SK-N-SH (cell line): ENCODE data around the gene ATL1. TPM values are rescaled to one million over a fixed set of nuclear protein-coding genes. Genes with fewer than 3 reads are reported as not detected.

Experiments
- CTCF ChIA-PET: fragments of 300-600, 350-600 bp; formaldehyde crosslinking; extraction: SDS; loops from one replicate; lab custom pipeline; 2021; lab: Yijun Ruan, JAX
- POLR2A ChIA-PET: fragments of 350-600 bp; sonication (Branson Sonifier 250); formaldehyde crosslinking; extraction: SDS; loops from one replicate; lab custom pipeline; 2020; ENCODE audit warnings: antibody characterized with exemption, inconsistent platforms; lab: Yijun Ruan, JAX
- DNase-seq: peaks from one replicate; pipeline ENCODE4 v3.0.0; 2012
- H2AFZ ChIP-seq: fragments of 200-600 bp; sonication (generic); 2 replicates; pipeline ENCODE4 v1.8.1; 2016; ENCODE audit warnings: antibody characterized with exemption, mild to moderate bottlenecking, low read depth
- H3F3A ChIP-seq: fragments of 200-600 bp; sonication (generic); replicated peaks from 2 replicates; pipeline ENCODE3; 2016; ENCODE audit warnings: antibody characterized with exemption, mild to moderate bottlenecking; ENCODE audit not compliant: insufficient read depth
- H3K27ac ChIP-seq, 2 experiments: fragments of 200-500 bp in 1 of 2; fragments of 200-600 bp in 1 of 2; sonication (Bioruptor generic) in 1 of 2; sonication (generic), shearing (Covaris generic) in 1 of 2; 2 replicates each; pipeline versions ENCODE4 v1.5.1 to v1.6.1; 2014 to 2016; ENCODE audit warnings: low read depth in 2 of 2, inconsistent platforms in 1 of 2, low read length in 1 of 2, mild to moderate bottlenecking in 1 of 2, mixed read lengths in 1 of 2
- H3K27me3 ChIP-seq: fragments of 200-600 bp; sonication (generic), shearing (Covaris generic); 2 replicates; pipeline ENCODE4 v1.6.1; 2016; ENCODE audit warnings: mixed run types; ENCODE audit not compliant: insufficient read depth
- H3K36me3 ChIP-seq, 2 experiments: fragments of 200-500 bp in 1 of 2; fragments of 200-600 bp in 1 of 2; sonication (Bioruptor generic) in 1 of 2; sonication (generic) in 1 of 2; replicated peaks in 1 of 2; 2 replicates each; pipeline versions ENCODE3 to v1.5.1; 2014 to 2016; ENCODE audit warnings: low read length in 1 of 2, mild to moderate bottlenecking in 1 of 2; ENCODE audit not compliant: insufficient read depth in 2 of 2, control insufficient read depth in 1 of 2
- H3K4me1 ChIP-seq, 2 experiments: fragments of 200-500 bp in 1 of 2; fragments of 200-600 bp in 1 of 2; sonication (Bioruptor generic) in 1 of 2; sonication (generic), shearing (Covaris generic) in 1 of 2; 2 replicates each; pipeline versions ENCODE4 v1.5.1 to v1.6.1; 2014 to 2016; ENCODE audit warnings: low read depth in 1 of 2, low read length in 1 of 2, mixed run types in 1 of 2; ENCODE audit not compliant: insufficient read depth in 2 of 2, control insufficient read depth in 1 of 2
- H3K4me2 ChIP-seq: fragments of 200-600 bp; sonication (generic), shearing (Covaris generic); 2 replicates; pipeline ENCODE4 v1.6.1; 2017; ENCODE audit warnings: mixed run types
- H3K4me3 ChIP-seq, 2 experiments: fragments of 200-500 bp in 1 of 2; fragments of 200-600 bp in 1 of 2; sonication (Bioruptor generic) in 1 of 2; sonication (generic), shearing (Covaris generic) in 1 of 2; 2 replicates each; pipeline versions ENCODE4 v1.5.1 to v1.8.1; 2014 to 2016; ENCODE audit warnings: low read depth in 2 of 2, inconsistent platforms in 1 of 2, low read length in 1 of 2, mild to moderate bottlenecking in 1 of 2, mixed read lengths in 1 of 2, moderate library complexity in 1 of 2
- H3K79me2 ChIP-seq: fragments of 200-600 bp; sonication (generic); 2 replicates; pipeline ENCODE4 v1.8.1; 2017; ENCODE audit warnings: mild to moderate bottlenecking; ENCODE audit not compliant: insufficient read depth
- H3K9ac ChIP-seq: fragments of 200-600 bp; sonication (generic); 2 replicates; pipeline ENCODE4 v1.6.1; 2017; ENCODE audit warnings: mixed run types
- H3K9me2 ChIP-seq: fragments of 200-600 bp; sonication (generic); 2 replicates; pipeline ENCODE4 v1.6.1; 2017; ENCODE audit warnings: mixed run types
- H3K9me3 ChIP-seq: fragments of 200-600 bp; sonication (generic); 2 replicates; pipeline ENCODE4 v1.6.1; 2017; ENCODE audit warnings: mixed run types, mild to moderate bottlenecking, moderate library complexity
- H4K20me1 ChIP-seq: fragments of 200-600 bp; sonication (generic); 2 replicates; pipeline ENCODE4 v1.6.1; 2017; ENCODE audit warnings: mild to moderate bottlenecking, mixed run types; ENCODE audit not compliant: insufficient read depth
- FOXJ3 ChIP-seq: sonication (generic); formaldehyde crosslinking; IDR thresholded peaks from 2 replicates; pipeline ENCODE4 v1.5.1; 2020; ENCODE audit warnings: mild to moderate bottlenecking, missing genetic modification reagents
- FOXM1 ChIP-seq: IDR thresholded peaks from 2 replicates; pipeline ENCODE4 v1.4.0; 2012; ENCODE audit warnings: low read depth, mild to moderate bottlenecking
- GABPA ChIP-seq: IDR thresholded peaks from 2 replicates; pipeline ENCODE4 v1.4.0; 2012; ENCODE audit warnings: low read depth, mild to moderate bottlenecking
- JUND ChIP-seq: IDR thresholded peaks from 2 replicates; pipeline ENCODE4 v1.4.0; 2012
- MXI1 ChIP-seq: IDR thresholded peaks from 2 replicates; pipeline ENCODE4 v1.6.1; 2012; ENCODE audit warnings: mild to moderate bottlenecking, low read depth, low read length, improper control_type of control experiment
- NRF1 ChIP-seq: IDR thresholded peaks from 2 replicates; pipeline ENCODE4 v1.6.1; 2012; ENCODE audit warnings: low read depth, mild to moderate bottlenecking, low read length
- RCOR1 ChIP-seq: fragments of 150-350 bp; IDR thresholded peaks from 2 replicates; pipeline ENCODE4 v1.6.1; 2017; ENCODE audit warnings: antibody characterized with exemption, low read length
- RFX5 ChIP-seq: IDR thresholded peaks from 2 replicates; pipeline ENCODE4 v1.6.1; 2012; ENCODE audit warnings: mild to moderate bottlenecking, improper control_type of control experiment, low read length
- SIN3A ChIP-seq: IDR thresholded peaks from 2 replicates; pipeline ENCODE4 v1.6.1; 2012; ENCODE audit warnings: low read depth, mild to moderate bottlenecking, low read length, moderate library complexity, borderline replicate concordance
- SMC3 ChIP-seq: IDR thresholded peaks from 2 replicates; pipeline ENCODE4 v1.6.1; 2012; ENCODE audit warnings: low read depth, low read length, improper control_type of control experiment
- YY1 ChIP-seq: IDR thresholded peaks from 2 replicates; pipeline ENCODE4 v1.4.0; 2012; ENCODE audit warnings: low read depth, mild to moderate bottlenecking
- WGBS: methylation state at CpG from one replicate; pipeline ENCODE4 v1.1.6; 2017; ENCODE audit warnings: low lambda C conversion rate; 5-methylcytosine and 5-hydroxymethylcytosine counted together
- polyA plus RNA-seq, 3 experiments: library from polyadenylated mRNA; depleted of rRNA; stranded (reverse); fragments of >200 nt; gene quantifications; 2 replicates each; pipeline ENCODE4 v1.2.3, GENCODE V29; 2012
- TF ChIP-seq, protein P1 (sequence below): fragments of 150-350 bp; IDR thresholded peaks from 2 replicates; pipeline ENCODE4 v1.6.1; 2016; ENCODE audit warnings: mild to moderate bottlenecking, low read depth, low read length
- TF ChIP-seq, protein P2 (sequence below): fragments of 200-600 bp; sonication (generic); IDR thresholded peaks from 2 replicates; pipeline ENCODE4 v1.6.1; 2017; ENCODE audit warnings: antibody characterized with exemption, mild to moderate bottlenecking, moderate library complexity
- TF ChIP-seq, protein P3 (sequence below): IDR thresholded peaks from 2 replicates; pipeline ENCODE4 v1.4.0; 2012; ENCODE audit warnings: low read depth, borderline replicate concordance

Gene ATL1
- polyA plus RNA-seq, 1 of the 3 experiments (the other 2 are of a cell fraction) = 7.3 TPM

DNA sequence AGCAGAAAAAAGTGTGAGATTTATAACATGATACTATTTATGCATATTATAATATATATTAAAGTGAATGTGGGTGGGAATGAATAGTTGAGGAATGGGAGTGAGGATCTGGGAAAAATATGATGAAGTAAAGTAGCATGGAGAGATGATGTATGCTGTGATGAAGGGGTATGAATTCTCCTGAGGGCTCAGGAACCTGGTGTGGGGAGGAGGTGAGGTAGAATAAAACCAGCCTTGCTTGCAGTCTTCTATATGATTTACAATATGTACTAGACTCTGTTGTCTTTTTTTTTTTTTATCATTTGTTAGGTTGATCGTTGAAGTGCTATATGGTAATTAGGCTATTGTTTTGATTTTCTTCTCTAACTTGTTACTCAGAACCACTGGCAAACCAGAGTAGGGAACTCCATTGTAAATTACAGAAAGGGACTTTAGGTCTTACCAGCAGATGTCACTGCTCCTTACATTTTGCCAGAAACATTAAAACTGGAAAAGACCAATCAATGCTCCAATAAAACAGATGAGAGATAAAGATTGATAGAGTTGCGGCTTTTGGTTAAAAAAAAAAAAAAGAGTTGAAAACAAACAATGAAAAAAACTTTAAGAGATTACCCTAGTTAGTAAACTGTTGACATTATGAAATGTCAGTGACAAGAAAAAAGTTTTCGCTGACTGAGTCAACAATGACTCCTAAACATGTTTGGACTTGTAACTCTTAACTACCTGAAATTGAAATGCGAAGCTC, 39.9 kb downstream of the ATL1 start (continued):
- TF ChIP-seq, protein P1, sequence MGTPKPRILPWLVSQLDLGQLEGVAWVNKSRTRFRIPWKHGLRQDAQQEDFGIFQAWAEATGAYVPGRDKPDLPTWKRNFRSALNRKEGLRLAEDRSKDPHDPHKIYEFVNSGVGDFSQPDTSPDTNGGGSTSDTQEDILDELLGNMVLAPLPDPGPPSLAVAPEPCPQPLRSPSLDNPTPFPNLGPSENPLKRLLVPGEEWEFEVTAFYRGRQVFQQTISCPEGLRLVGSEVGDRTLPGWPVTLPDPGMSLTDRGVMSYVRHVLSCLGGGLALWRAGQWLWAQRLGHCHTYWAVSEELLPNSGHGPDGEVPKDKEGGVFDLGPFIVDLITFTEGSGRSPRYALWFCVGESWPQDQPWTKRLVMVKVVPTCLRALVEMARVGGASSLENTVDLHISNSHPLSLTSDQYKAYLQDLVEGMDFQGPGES = no peak

DNA sequence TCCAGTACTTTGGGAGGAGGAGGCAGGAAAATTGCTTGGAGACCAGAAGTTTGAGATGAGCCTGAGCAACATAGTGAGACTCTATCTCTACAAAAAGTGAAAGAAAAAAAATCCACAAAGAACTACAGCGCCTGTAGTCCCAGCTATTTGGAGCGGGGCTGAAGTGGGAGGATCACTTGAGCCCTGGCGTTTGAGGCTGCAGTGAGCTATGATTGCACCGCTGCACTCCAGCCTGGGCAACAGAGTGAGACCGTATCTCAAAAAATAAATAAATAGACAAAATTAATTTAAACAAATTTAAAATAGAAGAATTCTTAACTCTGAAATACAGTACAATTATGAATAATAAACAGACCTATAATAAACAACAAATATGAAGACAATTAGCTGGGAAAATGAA, 40.9 kb downstream of the ATL1 start:
- H3K9me2 ChIP-seq = no peaks in the 10 kb centered on the region
- TF ChIP-seq RCOR1 = no peak
- TF ChIP-seq RFX5 = no peak
- no peak for TF ChIP-seq GABPA
- TF ChIP-seq FOXM1 = no peak
- TF ChIP-seq, protein P2, sequence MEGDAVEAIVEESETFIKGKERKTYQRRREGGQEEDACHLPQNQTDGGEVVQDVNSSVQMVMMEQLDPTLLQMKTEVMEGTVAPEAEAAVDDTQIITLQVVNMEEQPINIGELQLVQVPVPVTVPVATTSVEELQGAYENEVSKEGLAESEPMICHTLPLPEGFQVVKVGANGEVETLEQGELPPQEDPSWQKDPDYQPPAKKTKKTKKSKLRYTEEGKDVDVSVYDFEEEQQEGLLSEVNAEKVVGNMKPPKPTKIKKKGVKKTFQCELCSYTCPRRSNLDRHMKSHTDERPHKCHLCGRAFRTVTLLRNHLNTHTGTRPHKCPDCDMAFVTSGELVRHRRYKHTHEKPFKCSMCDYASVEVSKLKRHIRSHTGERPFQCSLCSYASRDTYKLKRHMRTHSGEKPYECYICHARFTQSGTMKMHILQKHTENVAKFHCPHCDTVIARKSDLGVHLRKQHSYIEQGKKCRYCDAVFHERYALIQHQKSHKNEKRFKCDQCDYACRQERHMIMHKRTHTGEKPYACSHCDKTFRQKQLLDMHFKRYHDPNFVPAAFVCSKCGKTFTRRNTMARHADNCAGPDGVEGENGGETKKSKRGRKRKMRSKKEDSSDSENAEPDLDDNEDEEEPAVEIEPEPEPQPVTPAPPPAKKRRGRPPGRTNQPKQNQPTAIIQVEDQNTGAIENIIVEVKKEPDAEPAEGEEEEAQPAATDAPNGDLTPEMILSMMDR = no peak
- TF ChIP-seq JUND = no peak
- TF ChIP-seq SIN3A = no peak
- no peak for TF ChIP-seq MXI1
- TF ChIP-seq, all 33 proteins: peak for 0
- DNase-seq = no peak
- H4K20me1 ChIP-seq = no peaks in the 10 kb centered on the region
- no peak overlapping the region for H3K4me3 ChIP-seq
- peaks cover 4 to 20% of the 10 kb centered on the region in 2 experiments; a peak in 3 of 4 replicates for H3K4me1 ChIP-seq
- peaks cover 10% of the 10 kb centered on the region for H3F3A ChIP-seq
- WGBS = 86% methylated on average over 5 of the region's 5 CpGs
- H3K27me3 ChIP-seq = no peaks in the 10 kb centered on the region
- H3K36me3 ChIP-seq = peaks cover 0 to 3% of the 10 kb centered on the region in 2 experiments
- peak overlapping the region; percentile 70; the same call in 1 of the 2 replicates for H2AFZ ChIP-seq
- ChIA-PET POLR2A (interaction anchor here (1.3 kb wide), 1 partner anchor 41 kb away, joined by 3 read pairs; the partner anchor contains the start of gene ATL1), CTCF (interaction anchor here (0.6 to 2.9 kb wide), 21 partner anchors 10 to 259 kb away, joined by 3 to 23 read pairs (median 3); partner anchors contain the start of gene SAV1)
- no peak overlapping the region for H3K9ac ChIP-seq
- no peak overlapping the region for H3K4me2 ChIP-seq
- no peaks in the 10 kb centered on the region for H3K79me2 ChIP-seq
- H3K9me3 ChIP-seq = no peaks in the 10 kb centered on the region
- H3K27ac ChIP-seq = no peak overlapping the region; a peak in 1 of 4 replicates

DNA sequence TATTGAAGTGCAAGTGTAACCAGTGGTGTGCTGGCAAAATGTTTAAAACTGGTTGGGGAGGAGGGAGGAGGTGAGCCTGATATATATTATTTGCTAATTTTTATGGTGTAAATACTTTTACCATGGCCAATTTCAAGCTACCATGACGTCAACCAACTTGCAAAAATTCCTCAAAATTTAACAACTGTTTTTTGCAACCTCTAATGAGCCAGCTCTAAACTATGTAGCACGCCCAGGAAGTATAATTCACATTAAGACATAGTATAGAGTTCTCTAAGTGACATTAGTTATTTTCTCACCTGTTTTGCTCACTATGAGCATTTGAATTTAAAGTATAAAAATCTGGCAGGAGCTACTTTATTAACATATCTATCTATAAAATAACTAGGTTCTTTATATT, 41.4 kb downstream of the ATL1 start:
- no peak overlapping the region for H3K4me3 ChIP-seq
- H3K36me3 ChIP-seq = peaks cover 0 to 3% of the 10 kb centered on the region in 2 experiments
- H3K79me2 ChIP-seq = no peaks in the 10 kb centered on the region
- H4K20me1 ChIP-seq = no peaks in the 10 kb centered on the region
- peaks cover 10% of the 10 kb centered on the region for H3F3A ChIP-seq
- H3K9me3 ChIP-seq = no peaks in the 10 kb centered on the region
- H3K4me2 ChIP-seq = no peak overlapping the region
- 0 out of 2 replicates have a peak overlapping the region, but pooled peaks have one; percentile 70 for H2AFZ ChIP-seq
- no peaks in the 10 kb centered on the region for H3K27me3 ChIP-seq
- H3K9ac ChIP-seq = no peak overlapping the region
- 97% methylated on average over 2 of the region's 2 CpGs for WGBS
- H3K27ac ChIP-seq = no peak overlapping the region
- ChIA-PET POLR2A (interaction anchor here (1.3 kb wide), 1 partner anchor 41 kb away, joined by 3 read pairs; the partner anchor contains the start of gene ATL1), CTCF (interaction anchor here (0.6 to 2.9 kb wide), 17 partner anchors 10 to 259 kb away, joined by 3 to 23 read pairs (median 3); no protein-coding TSS in a partner anchor)
- H3K9me2 ChIP-seq = no peaks in the 10 kb centered on the region
- peaks cover 4 to 21% of the 10 kb centered on the region in 2 experiments; a peak in 3 of 4 replicates for H3K4me1 ChIP-seq
- DNase-seq = no peak
- TF ChIP-seq YY1 (no peak), MXI1 (no peak), SMC3 (no peak), RFX5 (no peak), NRF1 (no peak), SIN3A (no peak), FOXJ3 (no peak)
- TF ChIP-seq, protein P3, sequence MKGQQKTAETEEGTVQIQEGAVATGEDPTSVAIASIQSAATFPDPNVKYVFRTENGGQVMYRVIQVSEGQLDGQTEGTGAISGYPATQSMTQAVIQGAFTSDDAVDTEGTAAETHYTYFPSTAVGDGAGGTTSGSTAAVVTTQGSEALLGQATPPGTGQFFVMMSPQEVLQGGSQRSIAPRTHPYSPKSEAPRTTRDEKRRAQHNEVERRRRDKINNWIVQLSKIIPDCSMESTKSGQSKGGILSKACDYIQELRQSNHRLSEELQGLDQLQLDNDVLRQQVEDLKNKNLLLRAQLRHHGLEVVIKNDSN = no peak
- TF ChIP-seq, protein P2 = no peak
- TF ChIP-seq, protein P1 = no peak
